ENCODE measurements around the gene TM9SF1. TPM values are rescaled to one million over a fixed set of nuclear protein-coding genes. Genes with fewer than 3 reads are reported as not detected.

Gene TM9SF1
- total RNA-seq, 1 experiment from 2014 or later = 44.7 TPM

- no peak; the same call in 1 of the 2 replicates for ATAC-seq
- no TSS peak for BruUV-seq (replicated peaks)
- intact Hi-C loops (cut with micrococcal nuclease; ENCODE audit: unreplicated experiment) (no loop called here), in situ Hi-C loops (cut with HindIII; ENCODE audit: low pct_unique_long_range_greater_than_20kb, low sequenced_read_pairs) (no loop called here)
- POLR2A ChIA-PET = no interaction called here
- Histone ChIP-seq H3K4me3 (ENCODE audit: low read depth in 2 of 2, low read length in 2 of 2) (no peak overlapping the region), H3K27me3 (ENCODE audit: control insufficient read depth, insufficient read depth, low read length) (no peaks in the 10 kb centered on the region), H3K4me1 (ENCODE audit: control insufficient read depth, insufficient read depth, low read length) (no peaks in the 10 kb centered on the region; the same call in 1 of the 2 replicates), H3K36me3 (ENCODE audit: control insufficient read depth, insufficient read depth, low read length) (no peaks in the 10 kb centered on the region), H3K9me3 (ENCODE audit: control insufficient read depth, insufficient read depth, low read depth, low read length) (no peaks in the 10 kb centered on the region), H3K27ac (ENCODE audit: low read length) (no peak overlapping the region)
- no peak for DNase-seq (ENCODE audit: low read depth, low spot score)
- TF ChIP-seq REST (IDR thresholded peaks at IDR 0.05; ENCODE audit: insufficient read depth in 1 of 2, low read depth in 2 of 2, low read length in 1 of 2) = no peak
- TF ChIP-seq SIN3A (IDR thresholded peaks at IDR 0.05; ENCODE audit: borderline replicate concordance, insufficient read depth, low read depth, low read length) = no peak
- no peak for TF ChIP-seq TCF7L2 (IDR thresholded peaks at IDR 0.05; ENCODE audit: low read depth, low read length)
- no peak for TF ChIP-seq POLR2AphosphoS5 (IDR thresholded peaks at IDR 0.05; ENCODE audit: low read depth, low read length)
- TF ChIP-seq CTCF (IDR thresholded peaks at IDR 0.05) = no peak
- CTCF ChIA-PET = no interaction called here
These were observed 18.0 kb downstream of the TM9SF1 start for GRCh38 chr14:24177041-24177825.

- ATAC-seq (no peak), DNase-seq (ENCODE audit: low read depth, low spot score) (no peak)
- in situ Hi-C loops (cut with HindIII; ENCODE audit: low pct_unique_long_range_greater_than_20kb, low sequenced_read_pairs) = no loop called here
- H3K36me3 ChIP-seq (ENCODE audit: control insufficient read depth, insufficient read depth, low read length) = no peaks in the 10 kb centered on the region
- H3K27me3 ChIP-seq (ENCODE audit: control insufficient read depth, insufficient read depth, low read length) = no peaks in the 10 kb centered on the region
- POLR2A ChIA-PET = no interaction called here
- no peak for TF ChIP-seq SIN3A (IDR thresholded peaks at IDR 0.05; ENCODE audit: borderline replicate concordance, insufficient read depth, low read depth, low read length)
- TF ChIP-seq POLR2AphosphoS5 (IDR thresholded peaks at IDR 0.05; ENCODE audit: low read depth, low read length) = no peak
- no peaks in the 10 kb centered on the region for H3K9me3 ChIP-seq (ENCODE audit: control insufficient read depth, insufficient read depth, low read depth, low read length)
- intact Hi-C loops (cut with micrococcal nuclease; ENCODE audit: unreplicated experiment) = no loop called here
- no TSS peak for BruUV-seq (replicated peaks)
- no peak overlapping the region for H3K4me3 ChIP-seq (ENCODE audit: low read depth in 2 of 2, low read length in 2 of 2)
- CTCF ChIA-PET = no interaction called here
- H3K27ac ChIP-seq (ENCODE audit: low read length) = no peak overlapping the region
- no peaks in the 10 kb centered on the region; the same call in 1 of the 2 replicates for H3K4me1 ChIP-seq (ENCODE audit: control insufficient read depth, insufficient read depth, low read length)
These were observed 18.6 kb downstream of the TM9SF1 start for GRCh38 chr14:24176599-24176998.

GRCh38 chr14:24172871-24173281 is 22.4 kb downstream of the TM9SF1 start:
- no peak for ATAC-seq
- H3K9me3 ChIP-seq (ENCODE audit: control insufficient read depth, insufficient read depth, low read depth, low read length) = no peaks in the 10 kb centered on the region
- no peaks in the 10 kb centered on the region; the same call in 1 of the 2 replicates for H3K4me1 ChIP-seq (ENCODE audit: control insufficient read depth, insufficient read depth, low read length)
- CTCF ChIA-PET = no interaction called here
- no peak for TF ChIP-seq POLR2AphosphoS5 (IDR thresholded peaks at IDR 0.05; ENCODE audit: low read depth, low read length)
- no peak for TF ChIP-seq REST (IDR thresholded peaks at IDR 0.05; ENCODE audit: insufficient read depth in 1 of 2, low read depth in 2 of 2, low read length in 1 of 2)
- no peak for TF ChIP-seq SIN3A (IDR thresholded peaks at IDR 0.05; ENCODE audit: borderline replicate concordance, insufficient read depth, low read depth, low read length)
- no peak for TF ChIP-seq TCF7L2 (IDR thresholded peaks at IDR 0.05; ENCODE audit: low read depth, low read length)
- TF ChIP-seq CTCF (IDR thresholded peaks at IDR 0.05) = no peak
- BruUV-seq (replicated peaks) = no TSS peak
- H3K27ac ChIP-seq (ENCODE audit: low read length) = no peak overlapping the region
- intact Hi-C loops (cut with micrococcal nuclease; ENCODE audit: unreplicated experiment) = no loop called here
- no peak overlapping the region; a peak in 1 of 4 replicates for H3K4me3 ChIP-seq (ENCODE audit: low read depth in 2 of 2, low read length in 2 of 2)
- no peaks in the 10 kb centered on the region for H3K36me3 ChIP-seq (ENCODE audit: control insufficient read depth, insufficient read depth, low read length)
- POLR2A ChIA-PET = no interaction called here
- in situ Hi-C loops (cut with HindIII; ENCODE audit: low pct_unique_long_range_greater_than_20kb, low sequenced_read_pairs) = no loop called here
- H3K27me3 ChIP-seq (ENCODE audit: control insufficient read depth, insufficient read depth, low read length) = no peaks in the 10 kb centered on the region
- DNase-seq (ENCODE audit: low read depth, low spot score) = no peak

Measured in Panc1 (cell line).